Uterus (tissue), 2 donors: ENCODE data around the gene CDKN2AIP.

Source experiments
- CTCF ChIP-seq, 4 experiments: fragments of 200-600 bp in 2 of 4; fragments of 450-650 bp in 2 of 4; sonication (generic) in 2 of 4; IDR thresholded peaks; one replicate each; pipeline ENCODE4 v1.5.1; 2016 to 2019; ENCODE audit warnings: antibody characterized with exemption in 4 of 4, mild to moderate bottlenecking in 2 of 4, moderate library complexity in 1 of 4
- POLR2A ChIP-seq, 2 donors: fragments of 450-650 bp; IDR thresholded peaks; one replicate each; pipeline ENCODE4 v1.6.1; 2016; ENCODE audit warnings: antibody characterized with exemption in 2 of 2, mild to moderate bottlenecking in 1 of 2, moderate library complexity in 1 of 2

GRCh38 chr4:183402771-183403170 lies 41.7 kb upstream of the CDKN2AIP start:
- TF ChIP-seq POLR2A (IDR thresholded peaks at IDR 0.05) (no peak), CTCF (IDR thresholded peaks at IDR 0.05) (no peak)
